ENCODE measurements around the gene DLGAP4. TPM values are rescaled to one million over a fixed set of nuclear protein-coding genes. Genes with fewer than 3 reads are reported as not detected.
A peak's percentile ranks its signal among the peaks of the same experiment; 100 is the strongest.

DLGAP4 gene
- total and polyA plus RNA-seq, 9 of the 15 experiments (the other 6 are each of a cell fraction or from before 2014, with no cell fraction given): 0.31 to 34.1 (median 4.5) TPM

- no peak for TF ChIP-seq RNF219 (CRISPR knock-in tag; IDR thresholded peaks at IDR 0.05)
- TF ChIP-seq JUND (IDR thresholded peaks at IDR 0.05; ENCODE audit: borderline replicate concordance, low read depth, low read length): no peak
- TF ChIP-seq JUND (tag; IDR thresholded peaks at IDR 0.05; ENCODE audit: borderline replicate concordance, low read depth, low read length): no peak; the same call in 2 of the 3 replicates
- TF ChIP-seq CBFA2T2 (conservative IDR thresholded peaks at IDR 0.05): 0 out of 2 replicates have a peak, but pooled peaks have one; percentile 4
- no peak for TF ChIP-seq ZNF316 (IDR thresholded peaks at IDR 0.05)
- peak; percentile 67 for TF ChIP-seq SAP30 (IDR thresholded peaks at IDR 0.05; ENCODE audit: borderline replicate concordance, insufficient read depth, low read depth, low read length, poor library complexity, severe bottlenecking)
- TF ChIP-seq RFX5 (IDR thresholded peaks at IDR 0.05; ENCODE audit: low read depth, low read length): no peak
- TF ChIP-seq ZNF696 (CRISPR knock-in tag; conservative IDR thresholded peaks at IDR 0.05): no peak
- no peak for TF ChIP-seq ZC3H4 (CRISPR knock-in tag; IDR thresholded peaks at IDR 0.05; ENCODE audit: borderline replicate concordance)
- TF ChIP-seq CBX5 (IDR thresholded peaks at IDR 0.05; ENCODE audit: borderline replicate concordance, low read depth): no peak
- TF ChIP-seq XRCC3 (IDR thresholded peaks at IDR 0.05): no peak
- no peak for TF ChIP-seq ZNF134 (CRISPR knock-in tag; conservative IDR thresholded peaks at IDR 0.05)
- peak; percentile 62; the same call in 1 of the 2 replicates for TF ChIP-seq SMARCE1 (IDR thresholded peaks at IDR 0.05)
- TF ChIP-seq ZNF766 (CRISPR knock-in tag; conservative IDR thresholded peaks at IDR 0.05): 0 out of 2 replicates have a peak, but pooled peaks have one; percentile 18
- TF ChIP-seq ZKSCAN3 (CRISPR knock-in tag; IDR thresholded peaks at IDR 0.05): no peak
- TF ChIP-seq POLR2A (conservative IDR thresholded peaks at IDR 0.05): peak; percentile 74; the same call in 1 of the 2 replicates
- TF ChIP-seq TCFL5 (CRISPR knock-in tag; conservative IDR thresholded peaks at IDR 0.05): no peak
- no peak for TF ChIP-seq USF2 (CRISPR knock-in tag; IDR thresholded peaks at IDR 0.05)
- TF ChIP-seq POLR3G (IDR thresholded peaks at IDR 0.05; ENCODE audit: extremely low read depth, insufficient read length, insufficient replicate concordance): no peak
- TF ChIP-seq ZNF586 (CRISPR knock-in tag; conservative IDR thresholded peaks at IDR 0.05): no peak
- no peak for TF ChIP-seq SRSF9 (IDR thresholded peaks at IDR 0.05; ENCODE audit: borderline replicate concordance, low read depth, low read length)
- TF ChIP-seq EZH2 (IDR thresholded peaks at IDR 0.05; ENCODE audit: borderline replicate concordance, low read depth, low read length): no peak
- no peak for TF ChIP-seq LCOR (CRISPR knock-in tag; IDR thresholded peaks at IDR 0.05)
- TF ChIP-seq HES1 (IDR thresholded peaks at IDR 0.05; ENCODE audit: low read depth): no peak
- peak; percentile 75 for TF ChIP-seq SMAD4 (CRISPR knock-in tag; conservative IDR thresholded peaks at IDR 0.05)
- TF ChIP-seq PCBP1 (IDR thresholded peaks at IDR 0.05; ENCODE audit: low read depth, low read length, poor library complexity, severe bottlenecking): peak; percentile 64
- no peak for TF ChIP-seq FOS (IDR thresholded peaks at IDR 0.05; ENCODE audit: extremely low read depth, insufficient read length)
Measured at GRCh38 chr20:36574366-36575135, 268.4 kb downstream of the DLGAP4 start (continued).

Measured in K562 (cell line).